Measurements from ENCODE around the gene UGT1A1.

UGT1A1 gene

DNA sequence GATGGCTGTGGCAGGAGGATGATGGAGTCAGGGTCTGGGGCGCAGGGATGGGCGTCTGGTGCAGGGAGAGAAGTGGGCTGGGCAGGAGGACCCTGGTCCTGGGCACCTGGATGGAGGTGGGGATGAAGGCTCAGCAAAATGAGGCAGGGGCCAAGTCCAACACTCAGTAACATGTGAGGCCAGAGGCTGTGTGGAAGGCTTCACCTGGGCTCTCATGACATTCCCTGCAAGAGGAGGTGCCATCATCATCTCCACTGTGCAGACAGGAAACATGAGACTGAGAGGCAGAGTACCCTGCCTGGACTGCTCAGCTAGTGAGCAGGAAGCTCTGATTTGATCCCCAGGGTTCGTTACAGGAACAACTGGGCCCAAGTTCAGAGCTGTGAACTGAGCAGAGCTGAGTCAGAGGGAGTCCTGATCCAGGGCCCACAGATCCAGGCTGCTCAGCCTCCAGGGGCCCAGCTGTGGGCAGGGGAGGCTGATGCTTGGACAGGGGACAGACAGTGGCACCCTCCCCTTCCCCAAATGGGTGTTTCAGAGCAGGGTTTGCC, 57.4 kb downstream of the UGT1A1 start:
- DNase-seq (ENCODE audit: low read depth) = no peak

- no peak for DNase-seq (ENCODE audit: low read depth)
Measured at GRCh38 chr2:233817995-233818638, 58.0 kb downstream of the UGT1A1 start.

GRCh38 chr2:233818639-233819621, 58.9 kb downstream of the UGT1A1 start:
- DNase-seq (ENCODE audit: low read depth) = no peak

GRCh38 chr2:233819884-233820773, 60.1 kb downstream of the UGT1A1 start:
- no peak for DNase-seq (ENCODE audit: low read depth)

GRCh38 chr2:233820774-233821105, 60.7 kb downstream of the UGT1A1 start:
- DNase-seq (ENCODE audit: low read depth) = no peak

DNA sequence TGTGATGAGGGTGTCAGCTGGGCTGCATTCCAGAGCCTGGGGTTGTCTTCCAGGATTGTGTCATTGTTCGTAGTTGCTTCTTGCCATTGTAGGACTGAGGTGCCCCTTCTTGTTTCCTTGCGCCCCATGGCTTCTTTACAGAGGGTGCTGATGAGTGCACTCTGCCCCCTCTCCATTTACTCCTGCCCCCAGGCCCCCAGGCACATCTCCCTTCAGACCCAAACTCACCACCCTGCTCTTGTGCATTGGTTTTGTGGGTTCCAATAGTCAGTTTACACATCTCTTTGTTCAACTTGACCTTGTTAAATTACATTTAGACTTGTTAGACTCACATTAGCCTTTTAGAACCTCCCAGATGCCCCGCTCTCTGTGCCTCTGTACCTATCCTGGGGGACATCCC, 61.1 kb downstream of the UGT1A1 start:
- DNase-seq (ENCODE audit: low read depth) = no peak

GRCh38 chr2:233821709-233822100, 61.6 kb downstream of the UGT1A1 start:
- no peak for DNase-seq (ENCODE audit: low read depth)

DNA sequence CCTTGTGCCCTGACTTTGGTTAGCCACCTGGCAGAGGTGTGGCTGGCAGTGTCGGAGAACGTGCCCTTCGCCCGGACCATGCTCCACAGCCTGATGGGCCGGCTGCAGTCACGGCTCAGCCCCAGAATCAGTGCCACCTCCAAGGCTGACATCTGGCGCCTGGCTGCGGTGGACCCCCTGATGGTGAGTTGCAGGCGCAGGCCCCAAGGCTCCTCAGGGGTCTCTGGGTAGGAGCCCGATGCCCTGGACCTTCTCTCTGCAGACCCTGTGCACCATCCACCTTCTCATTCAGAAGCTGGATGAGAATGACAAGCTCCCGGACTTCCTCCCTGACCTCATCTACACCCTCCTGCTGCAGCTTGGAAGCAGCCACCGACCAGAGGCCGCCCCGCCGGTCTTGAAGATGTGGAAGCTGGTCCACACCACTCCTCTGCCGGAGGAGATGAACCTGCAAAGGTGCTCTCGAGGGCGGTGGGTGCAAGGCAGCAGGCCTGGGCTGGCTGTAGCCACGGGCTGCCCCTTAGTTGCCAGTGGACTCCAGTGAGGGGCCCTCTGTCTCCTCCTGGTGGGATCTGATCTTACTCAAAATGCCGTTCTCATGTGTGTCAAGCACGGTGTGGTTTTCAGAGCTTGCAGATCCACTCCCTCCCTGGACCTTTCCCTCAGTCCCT, 62.2 kb downstream of the UGT1A1 start:
- DNase-seq (ENCODE audit: low read depth) = no peak

All from ELR (cell line).